HepG2 (cell line): Measurements from ENCODE around the gene ADAMTS17. TPM values are rescaled to one million over a fixed set of nuclear protein-coding genes. Genes with fewer than 3 reads are reported as not detected.

ENCODE experiments used
- CAMTA2 ChIP-seq: sonication (generic); formaldehyde crosslinking; IDR thresholded peaks from 2 replicates; pipeline ENCODE4 v1.4.0; 2020; ENCODE audit warnings: mild to moderate bottlenecking, missing genetic modification reagents, borderline replicate concordance
- KDM2A ChIP-seq: sonication (generic); formaldehyde crosslinking; IDR thresholded peaks from 2 replicates; pipeline ENCODE4 v1.4.0; 2020; ENCODE audit warnings: low read depth, missing genetic modification reagents, borderline replicate concordance
- LBX2 ChIP-seq: sonication (generic); formaldehyde crosslinking; IDR thresholded peaks from 2 replicates; pipeline ENCODE4 v1.5.0; 2020; ENCODE audit warnings: missing genetic modification reagents, mild to moderate bottlenecking, borderline replicate concordance
- U2AF1 ChIP-seq: fragments of 200-400 bp; formaldehyde crosslinking; optimal IDR thresholded peaks from 2 replicates; pipeline ENCODE3; 2017; ENCODE audit warnings: mild to moderate bottlenecking, low read depth, low read length
- ZNF230 ChIP-seq: sonication (generic); formaldehyde crosslinking; IDR thresholded peaks from 2 replicates; pipeline ENCODE4 v1.4.0; 2020; ENCODE audit warnings: mild to moderate bottlenecking, missing genetic modification reagents
- ZNF75D ChIP-seq: sonication (generic); formaldehyde crosslinking; IDR thresholded peaks from 2 replicates; pipeline ENCODE4 v1.8.1; 2023; ENCODE audit warnings: missing genetic modification reagents, mild to moderate bottlenecking, borderline replicate concordance
- polyA plus RNA-seq, 8 experiments: library from polyadenylated mRNA; depleted of rRNA in 3 of 8; stranded (reverse) in 7 of 8; unstranded in 1 of 8; fragments of >200 nt; fragmentation: Illumina TruSeq in 4 of 8; extraction: Trizol in 4 of 8; gene quantifications; 2 replicates each; pipeline versions ENCODE4 v1.2.1 to v1.2.3, GENCODE V29; 2011 to 2016; ENCODE audit warnings: low read depth in 4 of 8, missing spikeins in 1 of 8, mixed read lengths in 1 of 8; ENCODE audit not compliant: insufficient read depth in 1 of 8
- total RNA-seq, 5 experiments: library from RNA; depleted of rRNA; stranded (reverse); fragments of >200 nt; fragmentation: Illumina TruSeq; extraction: Trizol; gene quantifications; 2 replicates each; pipeline ENCODE4 v1.2.3, GENCODE V29; 2016; ENCODE audit warnings: low read depth in 1 of 5
- TF ChIP-seq, protein P1 (sequence below): sonication (generic); formaldehyde crosslinking; IDR thresholded peaks from 2 replicates; pipeline ENCODE4 v1.4.0; 2020; ENCODE audit warnings: missing genetic modification reagents
- TF ChIP-seq, protein P2 (sequence below): sonication (generic); formaldehyde crosslinking; IDR thresholded peaks from 2 replicates; pipeline ENCODE4 v1.4.0; 2020; ENCODE audit warnings: missing genetic modification reagents

The ADAMTS17 gene
- total and polyA plus RNA-seq, 2 of the 13 experiments (the other 11 are each of a cell fraction or from before 2014, with no cell fraction given), result 0.02 to 0.04 TPM

- TF ChIP-seq, protein P1, sequence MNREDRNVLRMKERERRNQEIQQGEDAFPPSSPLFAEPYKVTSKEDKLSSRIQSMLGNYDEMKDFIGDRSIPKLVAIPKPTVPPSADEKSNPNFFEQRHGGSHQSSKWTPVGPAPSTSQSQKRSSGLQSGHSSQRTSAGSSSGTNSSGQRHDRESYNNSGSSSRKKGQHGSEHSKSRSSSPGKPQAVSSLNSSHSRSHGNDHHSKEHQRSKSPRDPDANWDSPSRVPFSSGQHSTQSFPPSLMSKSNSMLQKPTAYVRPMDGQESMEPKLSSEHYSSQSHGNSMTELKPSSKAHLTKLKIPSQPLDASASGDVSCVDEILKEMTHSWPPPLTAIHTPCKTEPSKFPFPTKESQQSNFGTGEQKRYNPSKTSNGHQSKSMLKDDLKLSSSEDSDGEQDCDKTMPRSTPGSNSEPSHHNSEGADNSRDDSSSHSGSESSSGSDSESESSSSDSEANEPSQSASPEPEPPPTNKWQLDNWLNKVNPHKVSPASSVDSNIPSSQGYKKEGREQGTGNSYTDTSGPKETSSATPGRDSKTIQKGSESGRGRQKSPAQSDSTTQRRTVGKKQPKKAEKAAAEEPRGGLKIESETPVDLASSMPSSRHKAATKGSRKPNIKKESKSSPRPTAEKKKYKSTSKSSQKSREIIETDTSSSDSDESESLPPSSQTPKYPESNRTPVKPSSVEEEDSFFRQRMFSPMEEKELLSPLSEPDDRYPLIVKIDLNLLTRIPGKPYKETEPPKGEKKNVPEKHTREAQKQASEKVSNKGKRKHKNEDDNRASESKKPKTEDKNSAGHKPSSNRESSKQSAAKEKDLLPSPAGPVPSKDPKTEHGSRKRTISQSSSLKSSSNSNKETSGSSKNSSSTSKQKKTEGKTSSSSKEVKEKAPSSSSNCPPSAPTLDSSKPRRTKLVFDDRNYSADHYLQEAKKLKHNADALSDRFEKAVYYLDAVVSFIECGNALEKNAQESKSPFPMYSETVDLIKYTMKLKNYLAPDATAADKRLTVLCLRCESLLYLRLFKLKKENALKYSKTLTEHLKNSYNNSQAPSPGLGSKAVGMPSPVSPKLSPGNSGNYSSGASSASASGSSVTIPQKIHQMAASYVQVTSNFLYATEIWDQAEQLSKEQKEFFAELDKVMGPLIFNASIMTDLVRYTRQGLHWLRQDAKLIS, result no peak
- TF ChIP-seq KDM2A (CRISPR knock-in tag) (no peak), U2AF1 (no peak), ZNF75D (CRISPR knock-in tag) (no peak), ZNF230 (CRISPR knock-in tag) (no peak), LBX2 (CRISPR knock-in tag) (no peak), CAMTA2 (CRISPR knock-in tag) (no peak)
- TF ChIP-seq, protein P2, sequence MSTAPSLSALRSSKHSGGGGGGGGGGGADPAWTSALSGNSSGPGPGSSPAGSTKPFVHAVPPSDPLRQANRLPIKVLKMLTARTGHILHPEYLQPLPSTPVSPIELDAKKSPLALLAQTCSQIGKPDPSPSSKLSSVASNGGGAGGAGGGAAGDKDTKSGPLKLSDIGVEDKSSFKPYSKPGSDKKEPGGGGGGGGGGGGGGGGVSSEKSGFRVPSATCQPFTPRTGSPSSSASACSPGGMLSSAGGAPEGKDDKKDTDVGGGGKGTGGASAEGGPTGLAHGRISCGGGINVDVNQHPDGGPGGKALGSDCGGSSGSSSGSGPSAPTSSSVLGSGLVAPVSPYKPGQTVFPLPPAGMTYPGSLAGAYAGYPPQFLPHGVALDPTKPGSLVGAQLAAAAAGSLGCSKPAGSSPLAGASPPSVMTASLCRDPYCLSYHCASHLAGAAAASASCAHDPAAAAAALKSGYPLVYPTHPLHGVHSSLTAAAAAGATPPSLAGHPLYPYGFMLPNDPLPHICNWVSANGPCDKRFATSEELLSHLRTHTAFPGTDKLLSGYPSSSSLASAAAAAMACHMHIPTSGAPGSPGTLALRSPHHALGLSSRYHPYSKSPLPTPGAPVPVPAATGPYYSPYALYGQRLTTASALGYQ (CRISPR knock-in tag), result no peak
These were observed 349.1 kb downstream of the ADAMTS17 start (continued) for GRCh38 chr15:99992611-99993231.
